GM18858 (cell line): ENCODE results near the gene RPL10.
A peak's percentile ranks its signal among the peaks of the same experiment; 100 is the strongest.

ENCODE experiments used
- ATAC-seq: cut with Tn5 transposase; IDR thresholded peaks from one replicate; pipeline ENCODE4 v1.9.1; 2021; ENCODE audit not compliant: unreplicated experiment

The RPL10 gene

GRCh38 chrX:154428176-154429171 is 30.3 kb downstream of the RPL10 start, which contains the start of gene ATP6AP1:
TSS of gene ATP6AP1 (plus strand) at chrX:154428677. CDS start at chrX:154428693, 16 bp downstream.
- ATAC-seq: peak; percentile 84

- ATAC-seq: no peak
Observed at GRCh38 chrX:154429711-154430110, 31.5 kb downstream of the RPL10 start.

GRCh38 chrX:154430479-154430878 is 32.3 kb downstream of the RPL10 start:
- no peak for ATAC-seq

GRCh38 chrX:154430916-154431315 is 32.7 kb downstream of the RPL10 start:
- ATAC-seq: no peak

GRCh38 chrX:154431341-154431740 is 33.2 kb downstream of the RPL10 start:
- no peak for ATAC-seq

GRCh38 chrX:154432210-154432609 is 34.0 kb downstream of the RPL10 start:
- ATAC-seq: no peak

- ATAC-seq: no peak
Observed at GRCh38 chrX:154433605-154434004, 35.4 kb downstream of the RPL10 start.

- ATAC-seq: no peak
Observed at GRCh38 chrX:154434394-154435168, 36.4 kb downstream of the RPL10 start.

GRCh38 chrX:154435171-154435733 is 37.1 kb downstream of the RPL10 start:
- no peak for ATAC-seq

GRCh38 chrX:154436374-154436982 is 38.3 kb downstream of the RPL10 start:
- no peak for ATAC-seq

- no peak for ATAC-seq
Observed at GRCh38 chrX:154436983-154437752, 39.0 kb downstream of the RPL10 start, which contains the start of gene GDI1. TSS of gene GDI1 (plus strand) at chrX:154437154. CDS start at chrX:154437255, 101 bp downstream.

- no peak for ATAC-seq
Observed at GRCh38 chrX:154437971-154438893, 40.1 kb downstream of the RPL10 start.

- no peak for ATAC-seq
Observed at GRCh38 chrX:154439841-154440240, 41.7 kb downstream of the RPL10 start.

- no peak for ATAC-seq
Observed at GRCh38 chrX:154440623-154441357, 42.6 kb downstream of the RPL10 start.

- no peak for ATAC-seq
Observed at GRCh38 chrX:154441564-154441963, 43.4 kb downstream of the RPL10 start.

- no peak for ATAC-seq
Observed at GRCh38 chrX:154441984-154442707, 44.0 kb downstream of the RPL10 start.

GRCh38 chrX:154443479-154443910 is 45.3 kb downstream of the RPL10 start:
- ATAC-seq: no peak
